Osteoblast (primary cell): ENCODE data around the gene GNAZ. TPM values are rescaled to one million over a fixed set of nuclear protein-coding genes. Genes with fewer than 3 reads are reported as not detected.

ENCODE experiments used
- DNase-seq: peaks from one replicate; pipeline ENCODE4 v3.0.0; 2011; ENCODE audit warnings: low spot score, mixed read lengths; ENCODE audit not compliant: insufficient read length; ENCODE audit errors: missing footprints
- H2AFZ ChIP-seq: 2 replicates; pipeline ENCODE4 v1.6.0; 2011; ENCODE audit warnings: mild to moderate bottlenecking, low read length
- H3K27ac ChIP-seq: 2 replicates; pipeline ENCODE4 v1.5.1; 2011; ENCODE audit warnings: mild to moderate bottlenecking, low read depth, low read length, moderate library complexity
- H3K27me3 ChIP-seq: 2 replicates; pipeline ENCODE4 v1.6.0; 2012; ENCODE audit warnings: mild to moderate bottlenecking, control low read depth, inconsistent platforms, low read length, moderate library complexity; ENCODE audit not compliant: insufficient read depth
- H3K36me3 ChIP-seq: 2 replicates; pipeline ENCODE4 v1.5.1; 2011; ENCODE audit warnings: mild to moderate bottlenecking, low read length, control low read depth, moderate library complexity; ENCODE audit not compliant: insufficient read depth
- H3K4me1 ChIP-seq: 2 replicates; pipeline ENCODE4 v1.5.1; 2011; ENCODE audit warnings: mild to moderate bottlenecking, low read length, control low read depth, moderate library complexity; ENCODE audit not compliant: insufficient read depth
- H3K4me2 ChIP-seq: 2 replicates; pipeline ENCODE4 v1.6.0; 2011; ENCODE audit warnings: mild to moderate bottlenecking, low read length; ENCODE audit not compliant: insufficient read depth
- H3K4me3 ChIP-seq: fragments of 200-600 bp; sonication (generic); 3 replicates; pipeline ENCODE4 v1.5.1; 2012; ENCODE audit warnings: mild to moderate bottlenecking, low read length, inconsistent platforms; ENCODE audit not compliant: insufficient read depth
- H3K79me2 ChIP-seq: 2 replicates; pipeline ENCODE4 v1.6.0; 2012; ENCODE audit warnings: mild to moderate bottlenecking, low read length, control low read depth, inconsistent platforms; ENCODE audit not compliant: insufficient read depth
- H3K9me3 ChIP-seq: 2 replicates; pipeline ENCODE4 v1.5.1; 2011; ENCODE audit warnings: low read depth, low read length, control low read depth
- H4K20me1 ChIP-seq: 2 replicates; pipeline ENCODE4 v1.6.0; 2012; ENCODE audit warnings: mild to moderate bottlenecking, low read length, control low read depth; ENCODE audit not compliant: insufficient read depth
- total RNA-seq: library from RNA; depleted of rRNA; stranded (reverse); fragments of >200 nt; gene quantifications from 2 replicates; pipeline ENCODE4 v1.2.3, GENCODE V29; 2012
- TF ChIP-seq, protein P1 (sequence below): IDR thresholded peaks from 2 replicates; pipeline ENCODE4 v1.5.1; 2011; ENCODE audit warnings: mild to moderate bottlenecking, low read depth, low read length, moderate library complexity; ENCODE audit errors: extremely low read depth

Gene GNAZ
- total RNA-seq, 1 donor = 0.72 TPM

DNA sequence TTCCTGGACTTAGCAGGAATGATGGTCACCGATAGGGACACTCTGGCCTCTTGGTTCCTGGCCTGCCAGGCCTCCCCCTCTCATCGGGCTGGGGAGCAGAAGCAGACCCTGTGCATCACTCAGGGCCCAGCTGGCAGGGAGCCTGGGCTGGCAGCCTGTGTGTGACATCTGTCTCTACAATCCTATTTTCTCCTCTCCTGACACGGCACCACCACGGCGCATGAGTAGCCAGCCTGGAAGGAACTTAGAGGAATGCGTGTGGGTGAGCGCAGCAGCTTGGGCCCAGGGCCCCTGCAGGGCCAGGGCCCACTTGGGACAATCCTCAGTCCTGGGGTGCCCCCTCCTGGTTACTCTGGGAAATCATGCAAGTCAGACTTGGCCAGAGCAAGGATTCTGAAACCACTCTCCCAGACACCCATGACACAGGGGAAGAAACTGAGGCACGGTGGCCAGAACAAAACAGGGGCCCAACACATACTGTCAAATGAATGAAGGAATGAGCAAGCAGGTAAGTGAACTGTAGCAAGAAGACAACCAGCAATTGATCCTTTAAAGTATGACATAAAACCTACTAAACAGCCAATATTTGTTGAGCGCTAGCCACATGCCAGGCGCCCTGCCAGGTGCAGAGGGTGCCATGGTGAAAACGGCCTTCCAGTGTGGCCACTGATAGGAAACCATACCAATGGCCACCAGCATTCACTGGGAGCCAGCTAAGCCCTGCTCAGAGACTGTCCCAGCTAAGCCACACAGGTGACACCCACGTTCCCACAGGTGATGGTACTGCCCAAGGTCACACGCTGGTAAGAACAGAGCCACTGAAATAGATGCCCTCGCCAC lies 58.2 kb downstream of the GNAZ start:
- peak overlapping the region; percentile 12 for H3K4me2 ChIP-seq
- H3K4me1 ChIP-seq = no peaks in the 10 kb centered on the region
- no peaks in the 10 kb centered on the region for H3K27me3 ChIP-seq
- H3K79me2 ChIP-seq = no peaks in the 10 kb centered on the region
- H4K20me1 ChIP-seq = no peaks in the 10 kb centered on the region
- H3K27ac ChIP-seq = no peak overlapping the region
- TF ChIP-seq, protein P1, sequence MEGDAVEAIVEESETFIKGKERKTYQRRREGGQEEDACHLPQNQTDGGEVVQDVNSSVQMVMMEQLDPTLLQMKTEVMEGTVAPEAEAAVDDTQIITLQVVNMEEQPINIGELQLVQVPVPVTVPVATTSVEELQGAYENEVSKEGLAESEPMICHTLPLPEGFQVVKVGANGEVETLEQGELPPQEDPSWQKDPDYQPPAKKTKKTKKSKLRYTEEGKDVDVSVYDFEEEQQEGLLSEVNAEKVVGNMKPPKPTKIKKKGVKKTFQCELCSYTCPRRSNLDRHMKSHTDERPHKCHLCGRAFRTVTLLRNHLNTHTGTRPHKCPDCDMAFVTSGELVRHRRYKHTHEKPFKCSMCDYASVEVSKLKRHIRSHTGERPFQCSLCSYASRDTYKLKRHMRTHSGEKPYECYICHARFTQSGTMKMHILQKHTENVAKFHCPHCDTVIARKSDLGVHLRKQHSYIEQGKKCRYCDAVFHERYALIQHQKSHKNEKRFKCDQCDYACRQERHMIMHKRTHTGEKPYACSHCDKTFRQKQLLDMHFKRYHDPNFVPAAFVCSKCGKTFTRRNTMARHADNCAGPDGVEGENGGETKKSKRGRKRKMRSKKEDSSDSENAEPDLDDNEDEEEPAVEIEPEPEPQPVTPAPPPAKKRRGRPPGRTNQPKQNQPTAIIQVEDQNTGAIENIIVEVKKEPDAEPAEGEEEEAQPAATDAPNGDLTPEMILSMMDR = peak; percentile 83
- DNase-seq = peak; percentile 97
- no peaks in the 10 kb centered on the region for H3K9me3 ChIP-seq
- peak overlapping the region; percentile 53 for H2AFZ ChIP-seq
- no peaks in the 10 kb centered on the region for H3K36me3 ChIP-seq
- no peak overlapping the region for H3K4me3 ChIP-seq

DNA sequence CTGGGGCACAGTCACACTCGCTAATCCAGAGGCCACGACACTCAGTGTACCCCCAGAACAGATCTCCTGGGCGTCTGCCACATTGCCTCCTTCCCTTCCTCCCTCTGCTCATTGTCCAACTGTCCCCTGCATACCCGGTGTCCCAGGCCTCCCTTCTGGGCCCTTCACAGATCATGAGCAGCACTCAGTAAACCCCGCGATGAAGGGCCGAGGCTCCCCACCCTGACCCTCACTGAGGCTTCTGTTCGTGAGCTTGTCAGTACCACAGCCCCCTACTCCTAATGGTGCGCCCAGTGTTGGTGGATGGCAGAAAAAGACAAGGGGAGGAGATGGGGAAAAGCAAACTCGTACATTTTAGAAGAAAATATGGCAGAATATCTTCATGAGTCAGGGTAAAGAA lies 58.8 kb downstream of the GNAZ start:
- no peaks in the 10 kb centered on the region for H3K9me3 ChIP-seq
- H3K4me2 ChIP-seq = no peak overlapping the region
- no peak overlapping the region for H3K4me3 ChIP-seq

DNA sequence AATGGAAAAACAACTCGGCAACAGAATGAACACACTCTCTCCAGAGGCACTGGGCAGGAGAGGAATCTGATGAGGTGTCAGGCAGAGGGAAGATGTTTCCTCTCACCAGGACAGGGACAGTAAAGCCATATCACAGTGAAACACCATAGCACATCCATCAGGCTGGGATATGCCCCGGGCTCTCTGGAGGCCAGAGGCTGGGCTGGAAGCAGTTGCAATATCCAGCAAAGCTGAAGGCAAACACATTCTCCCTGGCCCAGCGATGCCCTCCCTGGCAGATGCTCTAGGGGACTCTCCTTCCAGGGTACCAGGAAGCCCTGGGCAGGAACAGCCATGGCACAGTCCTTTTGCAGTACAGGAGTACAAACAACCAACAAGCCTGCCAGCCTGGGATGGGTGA lies 60.4 kb downstream of the GNAZ start:
- Histone ChIP-seq H3K4me2 (no peak overlapping the region), H3K27ac (no peak overlapping the region), H3K36me3 (no peaks in the 10 kb centered on the region), H3K27me3 (no peaks in the 10 kb centered on the region), H4K20me1 (no peaks in the 10 kb centered on the region), H3K4me3 (no peak overlapping the region), H3K4me1 (no peaks in the 10 kb centered on the region), H3K9me3 (no peaks in the 10 kb centered on the region), H2AFZ (no peak overlapping the region), H3K79me2 (no peaks in the 10 kb centered on the region)
- TF ChIP-seq, protein P1 = no peak
- no peak for DNase-seq

More for the DNA sequence above, 58.8 kb downstream of the GNAZ start:
- no peak for DNase-seq
- H3K4me1 ChIP-seq = no peaks in the 10 kb centered on the region
- H3K27ac ChIP-seq = no peak overlapping the region
- H3K79me2 ChIP-seq = no peaks in the 10 kb centered on the region
- no peak overlapping the region for H2AFZ ChIP-seq
- no peaks in the 10 kb centered on the region for H3K36me3 ChIP-seq
- H3K27me3 ChIP-seq = no peaks in the 10 kb centered on the region
- no peaks in the 10 kb centered on the region for H4K20me1 ChIP-seq
- TF ChIP-seq, protein P1 = no peak

DNA sequence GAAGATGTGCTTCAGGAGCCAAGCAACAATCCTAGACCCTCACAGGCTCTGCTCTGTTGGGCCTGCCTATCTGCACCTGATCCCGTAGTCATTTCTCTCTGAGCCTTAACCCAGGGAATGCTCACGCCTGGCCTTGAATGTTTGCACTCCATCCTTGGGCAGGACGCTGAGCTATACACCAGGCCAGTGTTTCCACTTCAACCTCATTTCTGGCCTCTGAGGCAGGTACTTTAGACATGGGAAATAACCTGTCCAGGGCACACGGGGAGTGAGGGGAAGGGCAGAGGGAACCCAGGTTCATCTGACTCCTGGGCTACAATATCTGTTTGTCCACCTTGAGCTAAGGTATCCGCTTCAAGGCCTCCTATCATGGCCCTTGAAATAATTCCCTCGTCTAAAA lies 61.6 kb downstream of the GNAZ start:
- Histone ChIP-seq H3K4me1 (no peaks in the 10 kb centered on the region), H4K20me1 (no peaks in the 10 kb centered on the region), H3K4me2 (no peak overlapping the region), H3K79me2 (no peaks in the 10 kb centered on the region), H2AFZ (no peak overlapping the region), H3K27me3 (no peaks in the 10 kb centered on the region), H3K4me3 (no peak overlapping the region), H3K36me3 (no peaks in the 10 kb centered on the region), H3K27ac (no peak overlapping the region), H3K9me3 (no peaks in the 10 kb centered on the region)
- DNase-seq = no peak
- TF ChIP-seq, protein P1 = no peak
